Measurements from ENCODE around the gene GMPPA. TPM values are rescaled to one million over a fixed set of nuclear protein-coding genes. Genes with fewer than 3 reads are reported as not detected.
A peak's percentile ranks its signal among the peaks of the same experiment; 100 is the strongest.

Gene GMPPA
- total and polyA plus RNA-seq, 9 of the 15 experiments (the other 6 are each of a cell fraction or from before 2014, with no cell fraction given): 7.0 to 101 (median 66.7) TPM

GRCh38 chr2:219522111-219523030 lies 23.7 kb downstream of the GMPPA start (continued):
- TF ChIP-seq ZNF318 (IDR thresholded peaks at IDR 0.05; ENCODE audit: borderline replicate concordance in 1 of 2, low read depth in 1 of 2) (no peak), ZNF311 (CRISPR knock-in tag; IDR thresholded peaks at IDR 0.05) (no peak), ZNF165 (CRISPR knock-in tag; IDR thresholded peaks at IDR 0.05; ENCODE audit: borderline replicate concordance) (no peak), ETV5 (CRISPR knock-in tag; IDR thresholded peaks at IDR 0.05; ENCODE audit: low read depth) (no peak), GABPB2 (CRISPR knock-in tag; conservative IDR thresholded peaks at IDR 0.05) (no peak), SMAD4 (CRISPR knock-in tag; conservative IDR thresholded peaks at IDR 0.05) (peak; percentile 53; the same call in 1 of the 2 replicates), TCF15 (CRISPR knock-in tag; IDR thresholded peaks at IDR 0.05) (no peak), SMARCA4 (IDR thresholded peaks at IDR 0.05) (peak; percentile 50), PCBP1 (IDR thresholded peaks at IDR 0.05; ENCODE audit: low read depth, low read length, poor library complexity, severe bottlenecking) (peak; percentile 43), ZNF398 (CRISPR knock-in tag; IDR thresholded peaks at IDR 0.05) (no peak), HDAC6 (IDR thresholded peaks at IDR 0.05; ENCODE audit: low read depth, low read length) (no peak), RNF2 (IDR thresholded peaks at IDR 0.05) (0 out of 2 replicates have a peak, but pooled peaks have one; percentile 53), GTF2E2 (tag; IDR thresholded peaks at IDR 0.05) (no peak), ZNF395 (CRISPR knock-in tag; IDR thresholded peaks at IDR 0.05) (peak; percentile 56), ZNF23 (CRISPR knock-in tag; IDR thresholded peaks at IDR 0.05) (no peak)

All from K562 (cell line).